ENCODE results near the gene ZBTB7C.

DNA sequence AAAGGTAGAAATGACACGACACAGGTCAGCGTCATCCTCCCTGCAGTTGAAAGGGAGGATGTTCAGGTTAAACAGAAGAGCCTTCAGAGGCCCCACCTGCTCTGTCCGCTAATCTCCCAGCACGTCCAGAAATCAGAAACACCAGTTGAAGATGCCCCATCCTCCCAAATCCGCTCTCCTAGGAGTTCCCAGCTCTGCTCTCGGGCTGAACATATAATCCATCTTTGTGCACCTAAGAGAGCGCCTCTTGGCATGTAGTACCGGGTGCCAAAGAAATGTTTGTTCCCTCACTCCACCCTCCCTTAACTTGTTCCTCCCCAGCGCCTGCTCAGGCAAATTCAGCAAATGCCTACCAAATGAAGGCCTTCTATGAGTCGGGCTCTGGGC is 333.5 kb downstream of the ZBTB7C start:
- TF ChIP-seq, protein P1, sequence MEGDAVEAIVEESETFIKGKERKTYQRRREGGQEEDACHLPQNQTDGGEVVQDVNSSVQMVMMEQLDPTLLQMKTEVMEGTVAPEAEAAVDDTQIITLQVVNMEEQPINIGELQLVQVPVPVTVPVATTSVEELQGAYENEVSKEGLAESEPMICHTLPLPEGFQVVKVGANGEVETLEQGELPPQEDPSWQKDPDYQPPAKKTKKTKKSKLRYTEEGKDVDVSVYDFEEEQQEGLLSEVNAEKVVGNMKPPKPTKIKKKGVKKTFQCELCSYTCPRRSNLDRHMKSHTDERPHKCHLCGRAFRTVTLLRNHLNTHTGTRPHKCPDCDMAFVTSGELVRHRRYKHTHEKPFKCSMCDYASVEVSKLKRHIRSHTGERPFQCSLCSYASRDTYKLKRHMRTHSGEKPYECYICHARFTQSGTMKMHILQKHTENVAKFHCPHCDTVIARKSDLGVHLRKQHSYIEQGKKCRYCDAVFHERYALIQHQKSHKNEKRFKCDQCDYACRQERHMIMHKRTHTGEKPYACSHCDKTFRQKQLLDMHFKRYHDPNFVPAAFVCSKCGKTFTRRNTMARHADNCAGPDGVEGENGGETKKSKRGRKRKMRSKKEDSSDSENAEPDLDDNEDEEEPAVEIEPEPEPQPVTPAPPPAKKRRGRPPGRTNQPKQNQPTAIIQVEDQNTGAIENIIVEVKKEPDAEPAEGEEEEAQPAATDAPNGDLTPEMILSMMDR (IDR thresholded peaks at IDR 0.05): no peak
- no peak for TF ChIP-seq POLR2A (IDR thresholded peaks at IDR 0.05)

All from esophagus squamous epithelium (tissue), 4 donors.